Keratinocyte (primary cell): ENCODE measurements around the gene HDGF.

Source experiments
- CTCF ChIP-seq, 3 experiments: IDR thresholded peaks in 1 of 3; conservative IDR thresholded peaks in 1 of 3; optimal IDR thresholded peaks in 1 of 3; 2 replicates in 2 of 3; 3 replicates in 1 of 3; pipeline versions ENCODE3 to v1.5.1; 2011; ENCODE audit warnings: low read length in 3 of 3, mild to moderate bottlenecking in 3 of 3, moderate library complexity in 2 of 3, control low read depth in 1 of 3, inconsistent platforms in 1 of 3; ENCODE audit not compliant: insufficient read depth in 2 of 3; ENCODE audit errors: extremely low read depth in 1 of 3
- EZH2 ChIP-seq: IDR thresholded peaks from one replicate; pipeline ENCODE4 v1.6.1; 2012; ENCODE audit warnings: inconsistent platforms, mild to moderate bottlenecking, low read length, moderate library complexity

GRCh38 chr1:156750191-156750672 is 1.2 kb downstream of the HDGF start:
- TF ChIP-seq CTCF (optimal IDR thresholded peaks at IDR 0.05 in 1 of 3, IDR thresholded peaks at IDR 0.05 in 1 of 3, conservative IDR thresholded peaks at IDR 0.05 in 1 of 3; ENCODE audit: extremely low read depth in 1 of 3, insufficient read depth in 2 of 3, low read length in 3 of 3) (no peak), EZH2 (no peak)
